Adrenal gland (tissue), 12 donors: ENCODE data around the gene CHD2. TPM values are rescaled to one million over a fixed set of nuclear protein-coding genes. Genes with fewer than 3 reads are reported as not detected.

Experiments
- DNase-seq, 7 donors: peaks; one replicate each; pipeline ENCODE4 v3.0.0-alpha.2; 2019 to 2020
- H3K27ac ChIP-seq, 5 donors: fragments of 200-600 bp; sonication (generic) in 4 of 5; 1 replicate in 3 of 5; 2 replicates in 2 of 5; pipeline versions ENCODE4 v1.5.1 to v1.8.0; 2016 to 2020; ENCODE audit warnings: mild to moderate bottlenecking in 1 of 5
- H3K27me3 ChIP-seq: fragments of 200-600 bp; 2 replicates; pipeline ENCODE4 v1.8.0; 2021
- H3K36me3 ChIP-seq, 2 donors: fragments of 200-600 bp; replicated peaks in 1 of 2; 1 replicate in 1 of 2; 2 replicates in 1 of 2; pipeline versions ENCODE4 v1.5.1 to v1.8.0; 2018 to 2022
- H3K4me1 ChIP-seq, 2 donors: fragments of 200-600 bp; replicated peaks in 1 of 2; 1 replicate in 1 of 2; 2 replicates in 1 of 2; pipeline versions ENCODE4 v1.5.1 to v1.8.0; 2018 to 2021
- H3K4me3 ChIP-seq, 4 donors: fragments of 200-600 bp; sonication (generic) in 3 of 4; one replicate each; pipeline ENCODE4 v1.5.1; 2016 to 2018
- H3K9me3 ChIP-seq, 3 donors: fragments of 200-600 bp; sonication (generic) in 1 of 3; replicated peaks in 1 of 3; 1 replicate in 2 of 3; 2 replicates in 1 of 3; pipeline versions ENCODE4 v1.5.1 to v1.8.0; 2016 to 2021
- POLR2A ChIP-seq, 2 donors: fragments of 450-650 bp; IDR thresholded peaks; one replicate each; pipeline ENCODE4 v1.6.1; 2017; ENCODE audit warnings: antibody characterized with exemption in 2 of 2, mild to moderate bottlenecking in 2 of 2, moderate library complexity in 1 of 2
- WGBS, 4 donors: extraction: QIAGEN DNeasy Blood & Tissue Kit in 2 of 4; methylation state at CpG; one replicate each; pipeline versions ENCODE4 v1.1.5 to v1.1.7; 2013 to 2017; 5-methylcytosine and 5-hydroxymethylcytosine counted together
- intact Hi-C, 2 donors: fragments of 100-400 bp; cut with DNase I; formaldehyde crosslinking; loops; one replicate each; pipeline versions ENCODE4 v1.14.1 to v1.15.0; 2022 to 2023
- polyA plus RNA-seq, 3 donors: library from polyadenylated mRNA; stranded (reverse); fragments of 200-250 nt in 2 of 3; fragments of 350-450 nt in 1 of 3; fragmentation: Illumina TruSeq in 1 of 3; extraction: RNeasy Lipid Tissue Mini Kit (QIAGEN cat#74804) in 1 of 3; gene quantifications; one replicate each; pipeline ENCODE4 v1.2.3, GENCODE V29; 2013 to 2014
- total RNA-seq, 9 donors: library from RNA; depleted of rRNA in 4 of 9; stranded (reverse); fragments of >200 nt in 4 of 9; fragments of 120-200 nt in 1 of 9; fragmentation: NEBNext Ultra II Directional in 1 of 9; extraction: Animal tissue kit (Norgen Biotek cat#: 25700) in 1 of 9; gene quantifications; one replicate each; pipeline versions ENCODE4 v1.1.0 to v1.2.4, GENCODE V29; 2013 to 2023
- TF ChIP-seq, protein P1 (sequence below), 6 experiments: fragments of 450-650 bp in 4 of 6; fragments of 200-600 bp in 2 of 6; sonication (generic) in 1 of 6; IDR thresholded peaks; 1 replicate in 5 of 6; 2 replicates in 1 of 6; pipeline versions ENCODE4 v1.5.1 to v1.8.0; 2016 to 2021; ENCODE audit warnings: antibody characterized with exemption in 6 of 6, mild to moderate bottlenecking in 2 of 6, moderate library complexity in 1 of 6
- donor health status: healthy with polysubstance abuse.
- donor health status: Bipolar disorder and iron deficiency.
- donor health status: DM: yes; HTN: yes; CAD: no.
- donor health status: DM: no; HTN: no; CAD: no.
- donor health status: DM: no; HTN: no; CAD: no.
- donor health status: DM: yes; HTN: yes; CAD: no.

The CHD2 gene
- total and polyA plus RNA-seq, 12 donors = 40.1 to 115 (median 70.9) TPM

DNA sequence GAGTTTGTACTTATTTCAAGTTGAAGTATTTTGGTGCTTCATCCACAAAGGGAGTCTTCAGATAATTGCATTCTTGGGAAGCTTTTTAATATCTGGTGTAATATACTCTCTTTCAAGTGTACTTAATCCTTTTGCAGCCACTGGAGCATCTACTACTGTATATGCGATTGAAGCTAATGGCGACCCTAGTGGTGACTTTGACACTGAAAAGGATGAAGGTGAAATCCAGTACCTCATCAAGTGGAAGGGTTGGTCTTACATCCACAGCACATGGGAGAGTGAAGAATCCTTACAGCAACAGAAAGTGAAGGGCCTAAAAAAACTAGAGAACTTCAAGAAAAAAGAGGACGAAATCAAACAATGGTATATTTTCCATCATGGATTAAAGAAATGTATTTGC, 42.6 kb downstream of the CHD2 start:
- intact Hi-C loops = loop anchor here in 1 of 2 donors (10.0 kb wide), 1 partner anchor 52 kb away; no protein-coding TSS in a partner anchor
- peaks cover 0 to 95% of the 10 kb centered on the region in 2 donors for H3K36me3 ChIP-seq
- H3K4me1 ChIP-seq = no peaks in the 10 kb centered on the region
- H3K27me3 ChIP-seq = no peaks in the 10 kb centered on the region
- WGBS, 4 donors = 92 to 99% (median 95%) methylated on average over 3 of the region's 3 CpGs
- H3K27ac ChIP-seq = no peak overlapping the region
- DNase-seq = no peak
- no peaks in the 10 kb centered on the region for H3K9me3 ChIP-seq
- H3K4me3 ChIP-seq = no peak overlapping the region
- TF ChIP-seq, protein P1, sequence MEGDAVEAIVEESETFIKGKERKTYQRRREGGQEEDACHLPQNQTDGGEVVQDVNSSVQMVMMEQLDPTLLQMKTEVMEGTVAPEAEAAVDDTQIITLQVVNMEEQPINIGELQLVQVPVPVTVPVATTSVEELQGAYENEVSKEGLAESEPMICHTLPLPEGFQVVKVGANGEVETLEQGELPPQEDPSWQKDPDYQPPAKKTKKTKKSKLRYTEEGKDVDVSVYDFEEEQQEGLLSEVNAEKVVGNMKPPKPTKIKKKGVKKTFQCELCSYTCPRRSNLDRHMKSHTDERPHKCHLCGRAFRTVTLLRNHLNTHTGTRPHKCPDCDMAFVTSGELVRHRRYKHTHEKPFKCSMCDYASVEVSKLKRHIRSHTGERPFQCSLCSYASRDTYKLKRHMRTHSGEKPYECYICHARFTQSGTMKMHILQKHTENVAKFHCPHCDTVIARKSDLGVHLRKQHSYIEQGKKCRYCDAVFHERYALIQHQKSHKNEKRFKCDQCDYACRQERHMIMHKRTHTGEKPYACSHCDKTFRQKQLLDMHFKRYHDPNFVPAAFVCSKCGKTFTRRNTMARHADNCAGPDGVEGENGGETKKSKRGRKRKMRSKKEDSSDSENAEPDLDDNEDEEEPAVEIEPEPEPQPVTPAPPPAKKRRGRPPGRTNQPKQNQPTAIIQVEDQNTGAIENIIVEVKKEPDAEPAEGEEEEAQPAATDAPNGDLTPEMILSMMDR (IDR thresholded peaks at IDR 0.05) = no peak
- TF ChIP-seq POLR2A (IDR thresholded peaks at IDR 0.05) = no peak

DNA sequence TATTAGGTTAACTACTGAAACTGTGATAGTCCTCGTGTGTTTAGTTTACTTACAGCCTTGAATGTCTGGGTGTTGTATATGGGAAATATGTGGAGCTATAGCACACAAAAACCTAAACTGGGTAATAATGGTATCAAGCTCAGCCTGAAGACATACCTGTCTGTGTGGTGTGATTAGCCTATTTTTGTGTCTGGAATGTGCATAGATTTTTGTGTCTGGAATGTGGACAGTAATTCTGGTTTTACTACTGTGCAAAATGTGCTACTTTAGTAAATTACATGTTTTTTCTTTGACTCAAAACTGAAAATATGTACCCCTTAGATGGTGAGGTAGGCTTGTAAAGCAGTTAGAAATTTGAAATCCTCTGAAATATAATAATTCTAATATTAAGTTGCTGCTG, 43.5 kb downstream of the CHD2 start:
- H3K36me3 ChIP-seq = peaks cover 0 to 95% of the 10 kb centered on the region in 2 donors
- no peak for TF ChIP-seq POLR2A (IDR thresholded peaks at IDR 0.05)
- TF ChIP-seq, protein P1 (IDR thresholded peaks at IDR 0.05) = no peak
- H3K27me3 ChIP-seq = no peaks in the 10 kb centered on the region
- H3K4me3 ChIP-seq = no peak overlapping the region
- 64 to 84% (median 67%) methylated on average over 1 of the region's 1 CpG for WGBS, 4 donors
- H3K27ac ChIP-seq = peak overlapping the region in 1 of 5 donors; percentile 18
- intact Hi-C loops = loop anchor here in 1 of 2 donors (10.0 kb wide), 1 partner anchor 51 kb away; no protein-coding TSS in a partner anchor
- no peaks in the 10 kb centered on the region for H3K4me1 ChIP-seq
- H3K9me3 ChIP-seq = peaks cover 0 to 2% (median 0%) of the 10 kb centered on the region in 3 donors
- DNase-seq = no peak

DNA sequence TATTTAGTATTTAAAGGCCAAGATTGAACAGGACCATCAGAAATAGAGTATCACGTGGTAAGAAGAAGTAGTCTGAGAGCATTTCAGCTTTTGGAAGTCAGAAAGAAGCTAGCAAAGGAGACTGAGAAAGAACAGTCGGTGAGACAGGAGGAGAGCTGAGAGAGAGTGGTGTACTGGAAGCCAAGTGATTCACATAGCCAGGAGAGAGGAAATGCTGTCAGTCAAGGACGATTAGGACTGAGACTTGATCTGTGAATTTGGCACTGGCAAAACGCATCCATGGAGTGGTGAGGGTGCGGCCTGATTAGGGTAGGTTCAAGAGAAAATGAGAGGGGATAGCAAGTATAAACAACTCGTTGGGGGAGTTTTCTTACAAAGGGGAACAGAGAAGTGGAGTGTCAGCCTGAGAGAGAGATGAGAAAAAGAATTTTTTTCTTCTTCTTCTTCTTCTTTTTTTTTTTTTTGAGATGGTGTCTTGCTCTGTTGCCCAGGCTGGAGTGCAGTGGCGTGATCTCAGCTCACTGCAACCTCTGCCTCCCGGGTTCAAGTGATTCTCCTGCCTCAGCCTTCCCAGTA, 44.9 kb downstream of the CHD2 start:
- peak overlapping the region in 1 of 5 donors; percentile 2 for H3K27ac ChIP-seq
- TF ChIP-seq, protein P1 (IDR thresholded peaks at IDR 0.05) = no peak
- TF ChIP-seq POLR2A (IDR thresholded peaks at IDR 0.05) = no peak
- intact Hi-C loops = loop anchor here in 1 of 2 donors (10.0 kb wide), 1 partner anchor 50 kb away; no protein-coding TSS in a partner anchor
- no peak overlapping the region for H3K4me3 ChIP-seq
- 61 to 73% (median 66%) methylated on average over 8 of the region's 8 CpGs for WGBS, 4 donors
- peak in 3 of 7 donors; percentile 19 to 42 (median 41) for DNase-seq
- H3K9me3 ChIP-seq = peaks cover 0 to 17% (median 0%) of the 10 kb centered on the region in 3 donors
- no peaks in the 10 kb centered on the region for H3K27me3 ChIP-seq
- H3K4me1 ChIP-seq = no peaks in the 10 kb centered on the region
- peaks cover 0 to 95% of the 10 kb centered on the region in 2 donors for H3K36me3 ChIP-seq

DNA sequence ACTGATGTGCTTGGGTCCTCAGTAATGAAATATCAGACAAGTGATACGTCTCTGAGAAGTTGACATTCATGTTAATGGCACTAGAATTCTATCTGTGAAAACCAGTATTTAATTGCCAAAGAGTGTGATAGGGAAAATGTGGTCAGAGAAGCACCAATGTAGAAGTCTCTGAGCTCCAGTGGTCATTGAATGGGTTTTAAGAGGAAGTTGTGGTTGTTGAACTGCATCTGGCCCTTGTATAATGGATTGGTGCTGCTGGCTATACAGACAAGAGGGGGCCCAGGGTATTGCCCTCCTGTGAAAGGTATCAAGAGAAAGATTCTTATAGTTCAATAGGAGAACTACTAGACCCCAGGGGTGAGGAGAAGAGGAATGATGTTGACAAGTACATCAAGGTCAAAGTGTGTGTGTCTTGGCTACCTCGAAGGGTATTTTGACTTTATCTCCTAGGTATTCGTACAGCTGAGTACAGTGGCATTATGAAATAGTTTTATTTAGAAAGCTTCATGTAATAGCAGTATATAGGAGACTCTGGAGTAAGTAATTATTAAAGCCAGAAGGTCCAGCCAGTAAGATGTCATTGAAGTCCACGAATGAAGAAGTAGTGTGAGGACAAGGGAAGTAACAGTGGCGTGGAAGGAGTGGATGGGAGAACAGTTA, 47.1 kb downstream of the CHD2 start:
- H3K27ac ChIP-seq = no peak overlapping the region
- intact Hi-C loops = loop anchor here in 1 of 2 donors (10.0 kb wide), 1 partner anchor 48 kb away; no protein-coding TSS in a partner anchor
- no peak for DNase-seq

More for the DNA sequence above, 47.1 kb downstream of the CHD2 start:
- Histone ChIP-seq H3K4me1 (no peaks in the 10 kb centered on the region), H3K9me3 (peaks cover 0 to 17% (median 0%) of the 10 kb centered on the region in 3 donors), H3K4me3 (no peak overlapping the region), H3K36me3 (peaks cover 0 to 98% of the 10 kb centered on the region in 2 donors), H3K27me3 (no peaks in the 10 kb centered on the region)
- TF ChIP-seq POLR2A (IDR thresholded peaks at IDR 0.05) = no peak
- TF ChIP-seq, protein P1 (IDR thresholded peaks at IDR 0.05) = no peak
- WGBS, 4 donors = 68 to 77% (median 75%) methylated on average over 5 of the region's 5 CpGs
